22Rv1 (cell line): Measurements from ENCODE around the gene SUGCT.

Experiments used
- H3K27ac ChIP-seq: fragments of 450-650 bp; 2 replicates; pipeline ENCODE4 v1.5.1; 2017
- ZFX ChIP-seq: fragments of 450-650 bp; IDR thresholded peaks from 2 replicates; pipeline ENCODE4 v1.6.1; 2017; ENCODE audit warnings: antibody characterized with exemption, borderline replicate concordance
- TF ChIP-seq, protein P1 (sequence below): fragments of 450-650 bp; IDR thresholded peaks from 2 replicates; pipeline ENCODE4 v1.5.1; 2017; ENCODE audit warnings: mild to moderate bottlenecking

The SUGCT gene

GRCh38 chr7:40826411-40827221, 691.8 kb downstream of the SUGCT start:
- no peak for TF ChIP-seq ZFX
- H3K27ac ChIP-seq = no peak overlapping the region

GRCh38 chr7:40827222-40828085, 692.6 kb downstream of the SUGCT start:
- TF ChIP-seq, protein P1, sequence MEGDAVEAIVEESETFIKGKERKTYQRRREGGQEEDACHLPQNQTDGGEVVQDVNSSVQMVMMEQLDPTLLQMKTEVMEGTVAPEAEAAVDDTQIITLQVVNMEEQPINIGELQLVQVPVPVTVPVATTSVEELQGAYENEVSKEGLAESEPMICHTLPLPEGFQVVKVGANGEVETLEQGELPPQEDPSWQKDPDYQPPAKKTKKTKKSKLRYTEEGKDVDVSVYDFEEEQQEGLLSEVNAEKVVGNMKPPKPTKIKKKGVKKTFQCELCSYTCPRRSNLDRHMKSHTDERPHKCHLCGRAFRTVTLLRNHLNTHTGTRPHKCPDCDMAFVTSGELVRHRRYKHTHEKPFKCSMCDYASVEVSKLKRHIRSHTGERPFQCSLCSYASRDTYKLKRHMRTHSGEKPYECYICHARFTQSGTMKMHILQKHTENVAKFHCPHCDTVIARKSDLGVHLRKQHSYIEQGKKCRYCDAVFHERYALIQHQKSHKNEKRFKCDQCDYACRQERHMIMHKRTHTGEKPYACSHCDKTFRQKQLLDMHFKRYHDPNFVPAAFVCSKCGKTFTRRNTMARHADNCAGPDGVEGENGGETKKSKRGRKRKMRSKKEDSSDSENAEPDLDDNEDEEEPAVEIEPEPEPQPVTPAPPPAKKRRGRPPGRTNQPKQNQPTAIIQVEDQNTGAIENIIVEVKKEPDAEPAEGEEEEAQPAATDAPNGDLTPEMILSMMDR = no peak
- no peak for TF ChIP-seq ZFX
- H3K27ac ChIP-seq = no peak overlapping the region

- TF ChIP-seq, protein P1 = no peak
- TF ChIP-seq ZFX = no peak
- H3K27ac ChIP-seq = no peak overlapping the region
Measured at GRCh38 chr7:40828686-40829600, 694.1 kb downstream of the SUGCT start.

DNA sequence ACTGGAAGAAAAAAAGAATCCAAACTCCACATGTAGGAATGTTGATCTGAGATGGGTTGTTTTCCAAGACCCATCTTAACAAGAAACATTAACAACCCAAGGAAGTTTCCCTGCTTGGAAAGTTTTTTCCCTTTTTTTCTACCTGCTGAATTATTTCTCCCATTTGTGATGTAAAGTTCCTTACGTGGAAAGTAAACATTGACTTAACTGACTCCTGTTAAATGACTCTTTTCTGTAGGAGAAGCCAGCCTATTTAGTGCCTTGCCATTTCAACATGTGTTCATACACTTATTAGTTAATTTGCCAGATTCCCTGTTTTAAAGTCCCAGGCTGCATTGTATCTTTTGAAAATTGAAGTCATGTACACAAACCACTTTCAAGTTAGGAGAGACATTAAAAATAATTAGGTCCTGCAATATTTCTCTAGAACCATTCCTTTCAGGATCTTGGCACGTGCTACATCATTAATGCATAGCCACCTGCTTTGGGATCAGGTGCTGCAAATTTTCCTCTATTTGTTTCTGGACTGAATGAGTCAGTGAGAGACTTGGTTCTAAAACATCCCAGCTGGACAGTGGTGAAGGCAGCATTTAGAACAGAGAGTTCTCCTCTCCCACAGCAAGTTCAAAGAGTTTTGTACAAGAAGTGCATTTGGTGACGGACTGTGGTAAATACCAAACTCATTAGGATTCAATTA, 698.5 kb downstream of the SUGCT start:
- TF ChIP-seq, protein P1 = no peak
- TF ChIP-seq ZFX = no peak
- no peak overlapping the region for H3K27ac ChIP-seq

GRCh38 chr7:40833888-40834234, 699.1 kb downstream of the SUGCT start:
- no peak overlapping the region for H3K27ac ChIP-seq
- TF ChIP-seq ZFX = no peak

DNA sequence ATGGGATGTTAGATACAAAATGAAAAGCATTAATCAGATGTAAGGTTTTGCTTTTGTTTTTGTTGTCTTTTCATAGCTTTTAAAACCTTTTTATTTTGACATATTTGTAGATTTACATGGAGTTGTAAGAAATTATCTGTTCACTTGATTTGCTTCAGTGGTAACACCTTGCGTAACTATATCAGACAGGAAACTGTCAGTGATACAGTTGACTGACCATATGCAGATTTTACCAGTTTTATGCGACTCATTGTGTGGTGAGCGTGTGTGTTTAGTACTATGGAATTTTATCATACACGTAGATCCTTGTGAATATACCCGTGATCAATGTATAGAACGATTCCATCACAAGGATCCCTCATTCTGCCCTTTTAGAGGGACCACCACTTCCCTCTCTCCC, 701.4 kb downstream of the SUGCT start:
- TF ChIP-seq, protein P1 = no peak
- TF ChIP-seq ZFX = no peak
- H3K27ac ChIP-seq = no peak overlapping the region

GRCh38 chr7:40839881-40840280, 705.1 kb downstream of the SUGCT start:
- no peak overlapping the region for H3K27ac ChIP-seq
- TF ChIP-seq ZFX = no peak
- TF ChIP-seq, protein P1 = no peak
